Neural progenitor cell (in vitro differentiated cells): ENCODE data around the gene UBXN6.

Experiments
- EZH2 ChIP-seq: fragments of 200-600 bp; sonication (generic); IDR thresholded peaks from 2 replicates; pipeline ENCODE4 v1.6.1; 2017; ENCODE audit warnings: antibody characterized with exemption, mild to moderate bottlenecking, moderate library complexity
- EZH2phosphoT487 ChIP-seq: fragments of 200-600 bp; sonication (generic); IDR thresholded peaks from 2 replicates; pipeline ENCODE4 v1.6.1; 2017; ENCODE audit warnings: antibody characterized with exemption
- TF ChIP-seq, protein P1 (sequence below): fragments of 200-600 bp; sonication (generic); IDR thresholded peaks from 2 replicates; pipeline ENCODE4 v1.5.1; 2017; ENCODE audit warnings: antibody characterized with exemption, mild to moderate bottlenecking

DNA sequence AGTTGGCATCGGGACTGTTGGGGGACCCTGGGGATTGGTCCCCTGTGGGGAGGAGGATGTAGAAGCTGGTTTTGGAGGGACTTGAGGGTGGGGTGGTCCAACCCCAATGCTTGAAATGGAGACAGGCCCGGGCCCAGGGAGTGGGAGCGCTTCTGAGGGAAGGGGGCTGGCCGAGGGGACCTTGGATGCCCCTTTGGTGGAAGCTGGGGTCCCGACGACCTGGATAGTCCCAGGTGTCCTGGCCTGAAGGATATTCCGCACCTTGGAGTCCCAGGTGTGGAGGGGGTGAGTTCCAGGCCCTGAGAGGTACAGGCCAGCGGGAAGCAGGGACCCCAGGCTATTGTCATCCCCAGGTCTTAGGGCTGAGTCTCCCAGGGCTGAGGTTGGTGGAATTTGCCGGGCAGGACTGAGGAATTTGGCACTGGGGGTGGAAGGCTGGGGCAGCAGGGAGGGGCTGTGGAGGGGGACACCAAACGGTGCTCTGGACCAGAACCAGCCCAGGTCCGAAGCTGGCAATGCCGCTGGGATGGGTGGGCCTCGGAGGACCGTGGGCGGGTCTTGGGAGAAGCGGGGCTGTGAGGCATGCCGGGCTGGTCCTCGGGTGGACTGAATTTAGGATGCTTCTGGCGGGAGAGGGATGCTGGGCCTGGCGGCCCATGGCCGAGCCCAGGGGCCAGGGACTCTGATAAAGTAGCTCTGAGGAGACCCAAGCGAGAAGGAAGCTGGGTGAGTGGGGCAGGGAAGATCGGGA is 16.3 kb upstream of the UBXN6 start:
- TF ChIP-seq EZH2phosphoT487 (no peak), EZH2 (no peak)
- TF ChIP-seq, protein P1, sequence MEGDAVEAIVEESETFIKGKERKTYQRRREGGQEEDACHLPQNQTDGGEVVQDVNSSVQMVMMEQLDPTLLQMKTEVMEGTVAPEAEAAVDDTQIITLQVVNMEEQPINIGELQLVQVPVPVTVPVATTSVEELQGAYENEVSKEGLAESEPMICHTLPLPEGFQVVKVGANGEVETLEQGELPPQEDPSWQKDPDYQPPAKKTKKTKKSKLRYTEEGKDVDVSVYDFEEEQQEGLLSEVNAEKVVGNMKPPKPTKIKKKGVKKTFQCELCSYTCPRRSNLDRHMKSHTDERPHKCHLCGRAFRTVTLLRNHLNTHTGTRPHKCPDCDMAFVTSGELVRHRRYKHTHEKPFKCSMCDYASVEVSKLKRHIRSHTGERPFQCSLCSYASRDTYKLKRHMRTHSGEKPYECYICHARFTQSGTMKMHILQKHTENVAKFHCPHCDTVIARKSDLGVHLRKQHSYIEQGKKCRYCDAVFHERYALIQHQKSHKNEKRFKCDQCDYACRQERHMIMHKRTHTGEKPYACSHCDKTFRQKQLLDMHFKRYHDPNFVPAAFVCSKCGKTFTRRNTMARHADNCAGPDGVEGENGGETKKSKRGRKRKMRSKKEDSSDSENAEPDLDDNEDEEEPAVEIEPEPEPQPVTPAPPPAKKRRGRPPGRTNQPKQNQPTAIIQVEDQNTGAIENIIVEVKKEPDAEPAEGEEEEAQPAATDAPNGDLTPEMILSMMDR: no peak
